C4-2B (cell line): ENCODE data around the gene PNRC1.

ENCODE experiments used
- H3K27ac ChIP-seq: fragments of 450-650 bp; 2 replicates; pipeline ENCODE4 v1.5.1; 2017
- CTCF ChIP-seq: fragments of 450-650 bp; conservative IDR thresholded peaks from 2 replicates; pipeline ENCODE4 v1.5.1; 2017; ENCODE audit warnings: mild to moderate bottlenecking
- ZFX ChIP-seq: fragments of 450-650 bp; IDR thresholded peaks from 2 replicates; pipeline ENCODE4 v1.6.1; 2017

PNRC1 gene

GRCh38 chr6:89050155-89050554, 30.4 kb upstream of the PNRC1 start:
- no peak overlapping the region for H3K27ac ChIP-seq
- no peak for TF ChIP-seq ZFX
- no peak for TF ChIP-seq CTCF

GRCh38 chr6:89050697-89051096, 29.9 kb upstream of the PNRC1 start:
- H3K27ac ChIP-seq: no peak overlapping the region
- no peak for TF ChIP-seq CTCF
- no peak for TF ChIP-seq ZFX

- TF ChIP-seq ZFX (no peak), CTCF (no peak)
Observed at GRCh38 chr6:89051676-89052075, 28.9 kb upstream of the PNRC1 start.

GRCh38 chr6:89054208-89054607, 26.3 kb upstream of the PNRC1 start:
- H3K27ac ChIP-seq: no peak overlapping the region
- TF ChIP-seq ZFX (no peak), CTCF (no peak)

More at GRCh38 chr6:89051676-89052075, 28.9 kb upstream of the PNRC1 start:
- H3K27ac ChIP-seq: no peak overlapping the region

- H3K27ac ChIP-seq: no peak overlapping the region
- TF ChIP-seq ZFX: no peak
- TF ChIP-seq CTCF: no peak
Observed at GRCh38 chr6:89057759-89058158, 22.8 kb upstream of the PNRC1 start.

- no peak overlapping the region for H3K27ac ChIP-seq
- no peak for TF ChIP-seq CTCF
- no peak for TF ChIP-seq ZFX
Observed at GRCh38 chr6:89058627-89059026, 21.9 kb upstream of the PNRC1 start.

GRCh38 chr6:89059227-89059626, 21.3 kb upstream of the PNRC1 start:
- TF ChIP-seq ZFX (no peak), CTCF (no peak)
- no peak overlapping the region for H3K27ac ChIP-seq
